Large intestine (tissue), 3 donors: ENCODE results near the gene ARAP1. TPM values are rescaled to one million over a fixed set of nuclear protein-coding genes. Genes with fewer than 3 reads are reported as not detected.
A peak's percentile ranks its signal among the peaks of the same experiment; 100 is the strongest.

Experiments used
- DNase-seq, 2 donors: peaks; one replicate each; pipeline versions ENCODE4 v3.0.0 to v3.0.0-alpha.2; 2013
- H3K27ac ChIP-seq: one replicate; pipeline ENCODE4 v1.5.1; 2013; ENCODE audit warnings: low read length
- H3K27me3 ChIP-seq: 2 replicates; pipeline ENCODE4 v1.6.1; 2013; ENCODE audit warnings: low read length; ENCODE audit not compliant: control insufficient read depth, insufficient read depth
- H3K36me3 ChIP-seq: 2 replicates; pipeline ENCODE4 v1.6.1; 2013; ENCODE audit warnings: low read length; ENCODE audit not compliant: control insufficient read depth, insufficient read depth
- H3K4me1 ChIP-seq: one replicate; pipeline ENCODE4 v1.6.1; 2013; ENCODE audit warnings: low read length; ENCODE audit not compliant: control insufficient read depth, insufficient read depth
- H3K4me3 ChIP-seq: one replicate; pipeline ENCODE4 v1.5.1; 2013; ENCODE audit warnings: low read length
- H3K9me3 ChIP-seq: one replicate; pipeline ENCODE4 v1.6.1; 2013; ENCODE audit warnings: mild to moderate bottlenecking, low read depth, low read length, moderate library complexity; ENCODE audit not compliant: control insufficient read depth
- WGBS: methylation state at CpG from one replicate; pipeline ENCODE4 v1.1.5; 2013; ENCODE audit warnings: low lambda C conversion rate; ENCODE audit not compliant: insufficient coverage; 5-methylcytosine and 5-hydroxymethylcytosine counted together
- polyA plus RNA-seq: library from polyadenylated mRNA; unstranded; fragments of 120-200 nt; gene quantifications from one replicate; pipeline ENCODE4 v1.2.1, GENCODE V29; 2013

The ARAP1 gene
- polyA plus RNA-seq, 1 donor, result 69.1 TPM

DNA sequence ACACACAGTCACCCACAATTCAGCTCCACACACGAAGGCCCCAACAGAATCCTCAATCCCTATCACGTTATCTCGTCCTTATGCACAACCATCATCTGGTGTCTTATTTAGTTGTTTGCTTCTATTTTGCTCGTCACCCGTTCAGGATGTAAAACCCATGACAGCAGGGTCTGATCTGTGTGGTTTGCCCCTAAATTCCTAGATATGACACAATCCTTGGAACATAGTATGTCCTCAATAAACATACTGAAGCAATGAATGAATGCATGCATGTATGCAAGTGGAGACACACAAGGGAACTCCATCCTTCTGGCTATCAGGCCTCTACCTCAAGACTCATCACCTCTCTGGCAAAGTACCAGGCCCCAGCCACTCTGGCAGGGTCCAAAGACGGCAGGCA lies 21.5 kb upstream of the ARAP1 start:
- Histone ChIP-seq H3K4me3 (no peak overlapping the region), H3K36me3 (peaks cover 73% of the 10 kb centered on the region), H3K27me3 (no peaks in the 10 kb centered on the region), H3K27ac (peak overlapping the region; percentile 39), H3K9me3 (no peaks in the 10 kb centered on the region), H3K4me1 (peaks cover 82% of the 10 kb centered on the region)
- WGBS, result no CpG with 5 or more reads among the region's 6 CpGs
- no peak for DNase-seq

DNA sequence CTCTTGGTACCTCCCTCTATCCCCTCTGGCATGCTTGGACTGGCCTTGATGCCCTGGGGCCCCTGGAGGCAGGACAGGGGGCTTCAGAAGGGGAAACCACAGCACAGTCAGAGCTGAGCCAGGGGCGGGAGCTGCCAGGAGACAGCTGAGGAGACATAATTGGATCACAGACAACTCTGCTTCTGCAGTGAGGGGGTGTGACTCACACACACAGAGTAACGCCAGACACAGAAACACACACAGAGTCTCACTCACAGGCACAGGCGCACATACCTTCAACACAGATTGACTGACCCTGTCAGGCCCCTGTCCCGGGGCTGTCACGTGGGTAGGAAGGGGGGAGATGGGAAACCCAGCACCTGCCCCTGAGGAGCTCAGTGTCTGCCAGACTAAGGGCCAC lies 21.1 kb upstream of the ARAP1 start:
- H3K27ac ChIP-seq, result peak overlapping the region; percentile 39
- no CpG with 5 or more reads among the region's 5 CpGs for WGBS
- peaks cover 73% of the 10 kb centered on the region for H3K36me3 ChIP-seq
- no peak overlapping the region for H3K4me3 ChIP-seq
- peaks cover 82% of the 10 kb centered on the region for H3K4me1 ChIP-seq
- H3K9me3 ChIP-seq, result no peaks in the 10 kb centered on the region
- DNase-seq, result peak in 1 of 2 donors; percentile 60
- no peaks in the 10 kb centered on the region for H3K27me3 ChIP-seq

DNA sequence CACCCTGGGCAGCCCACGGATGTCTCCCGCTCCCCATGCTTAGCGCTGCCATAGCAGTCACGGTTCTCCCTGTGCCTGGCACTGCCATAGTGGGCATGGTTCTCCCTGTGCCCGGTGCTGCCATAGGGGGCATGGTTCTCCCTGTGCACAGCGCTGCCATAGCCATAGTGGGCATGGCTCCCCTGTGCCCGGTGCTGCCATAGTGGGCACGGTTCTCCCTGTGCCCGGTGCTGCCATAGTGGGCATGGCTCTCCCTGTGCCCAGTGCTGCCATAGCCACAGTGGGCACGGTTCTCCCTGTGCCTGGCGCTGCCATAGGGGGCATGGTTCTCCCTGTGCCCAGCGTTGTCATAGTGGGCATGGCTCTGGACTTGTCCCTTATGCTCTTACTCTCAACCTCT lies 19.9 kb upstream of the ARAP1 start:
- peak overlapping the region; percentile 28 for H3K27ac ChIP-seq
- no CpG with 5 or more reads among the region's 12 CpGs for WGBS

DNA sequence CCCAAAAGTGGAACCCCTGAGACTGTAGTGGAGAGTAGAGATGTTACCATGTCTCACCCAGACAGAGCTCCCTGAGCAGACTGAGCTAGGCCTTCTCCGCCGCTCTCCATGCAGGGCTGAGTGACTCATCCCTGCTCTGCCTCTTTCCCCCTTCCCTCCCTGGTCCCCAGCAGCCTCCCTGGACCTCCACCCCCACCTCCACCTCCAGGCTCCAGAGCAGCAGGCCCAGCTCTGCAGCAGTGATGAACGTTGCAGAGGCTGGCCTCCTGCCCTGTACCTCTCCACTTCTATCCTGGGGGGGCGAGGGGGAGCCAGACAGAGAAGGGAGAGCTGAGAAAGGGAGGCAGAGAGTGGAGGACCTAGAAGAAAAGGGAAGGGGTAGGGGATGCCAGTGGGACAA lies 19.3 kb upstream of the ARAP1 start:
- Histone ChIP-seq H3K27ac (no peak overlapping the region), H3K27me3 (no peaks in the 10 kb centered on the region), H3K4me1 (peaks cover 82% of the 10 kb centered on the region), H3K36me3 (peaks cover 75% of the 10 kb centered on the region), H3K4me3 (no peak overlapping the region), H3K9me3 (no peaks in the 10 kb centered on the region)
- WGBS, result no CpG with 5 or more reads among the region's 4 CpGs
- no peak for DNase-seq

More for the DNA sequence above, 19.9 kb upstream of the ARAP1 start:
- Histone ChIP-seq H3K9me3 (no peaks in the 10 kb centered on the region), H3K36me3 (peaks cover 75% of the 10 kb centered on the region), H3K4me1 (peaks cover 82% of the 10 kb centered on the region), H3K4me3 (no peak overlapping the region), H3K27me3 (no peaks in the 10 kb centered on the region)
- no peak for DNase-seq

DNA sequence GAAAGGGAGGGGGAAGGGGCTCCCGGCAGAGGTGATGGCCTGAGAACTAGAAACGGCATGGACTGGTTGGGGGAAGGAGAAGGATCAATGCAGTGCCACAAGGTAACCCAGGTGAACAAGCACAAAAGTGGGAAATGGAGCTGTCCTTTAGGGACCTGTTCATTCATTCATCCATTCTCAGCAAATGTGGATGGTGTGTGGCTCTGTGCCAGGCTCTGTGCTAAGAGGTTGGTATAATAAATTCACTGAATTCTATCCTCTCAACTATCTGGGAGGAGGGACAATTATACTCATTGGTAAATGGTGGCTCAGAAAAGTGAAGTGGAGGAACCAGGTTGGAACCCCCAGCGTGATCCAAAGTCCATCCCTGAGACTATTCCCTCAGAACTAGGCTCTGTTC lies 18.6 kb upstream of the ARAP1 start:
- no peak for DNase-seq
- Histone ChIP-seq H3K36me3 (peaks cover 71% of the 10 kb centered on the region), H3K4me3 (no peak overlapping the region), H3K27ac (no peak overlapping the region), H3K4me1 (peaks cover 82% of the 10 kb centered on the region), H3K9me3 (no peaks in the 10 kb centered on the region), H3K27me3 (no peaks in the 10 kb centered on the region)
- no CpG with 5 or more reads among the region's 3 CpGs for WGBS

DNA sequence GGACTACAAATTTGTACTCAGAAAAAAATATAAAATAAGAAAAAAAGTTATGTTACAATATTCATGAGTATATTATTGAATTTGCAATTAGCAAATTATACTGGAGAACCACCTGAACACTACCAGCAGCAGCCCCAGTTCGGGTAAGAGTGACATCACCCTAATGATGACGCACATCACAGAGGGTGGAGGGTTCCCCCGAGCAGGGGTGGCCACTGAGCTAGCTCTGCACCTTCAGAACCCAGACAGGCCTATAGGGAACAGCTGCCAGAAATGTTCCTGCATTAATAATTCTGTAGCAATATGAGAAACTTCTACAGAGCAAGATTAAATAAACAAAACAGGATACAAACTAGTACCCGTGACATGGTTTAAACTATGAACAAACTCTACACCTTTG lies 17.5 kb upstream of the ARAP1 start:
- H3K27ac ChIP-seq, result no peak overlapping the region
- no peak overlapping the region for H3K4me3 ChIP-seq
- no peaks in the 10 kb centered on the region for H3K27me3 ChIP-seq
- peaks cover 77% of the 10 kb centered on the region for H3K4me1 ChIP-seq
- no peaks in the 10 kb centered on the region for H3K9me3 ChIP-seq
- no CpG with 5 or more reads among the region's 4 CpGs for WGBS
- no peak for DNase-seq
- peaks cover 67% of the 10 kb centered on the region for H3K36me3 ChIP-seq

DNA sequence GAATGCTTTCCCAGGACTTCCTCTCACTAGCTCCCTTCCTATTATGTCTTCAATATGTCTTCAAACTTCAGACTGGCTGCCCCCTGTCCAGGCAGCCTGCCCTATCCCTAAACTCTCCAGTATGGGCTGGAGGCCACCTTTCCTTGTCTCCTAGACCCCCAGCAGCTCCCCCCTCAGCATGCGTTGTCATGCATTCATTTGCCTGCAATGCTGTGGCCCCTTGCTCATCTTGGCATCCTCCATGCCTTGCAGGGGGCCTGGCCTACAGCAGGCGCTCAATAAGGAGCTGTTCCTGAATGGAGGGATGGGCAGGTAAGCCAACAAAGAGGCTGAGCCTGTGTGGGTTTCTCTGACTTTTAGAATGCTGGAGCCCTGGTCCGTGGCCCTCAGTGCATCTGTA lies 16.4 kb upstream of the ARAP1 start:
- no peak for DNase-seq
- Histone ChIP-seq H3K9me3 (no peaks in the 10 kb centered on the region), H3K27ac (no peak overlapping the region), H3K4me1 (peaks cover 77% of the 10 kb centered on the region), H3K36me3 (peaks cover 61% of the 10 kb centered on the region), H3K4me3 (no peak overlapping the region), H3K27me3 (no peaks in the 10 kb centered on the region)
- WGBS, result no CpG with 5 or more reads among the region's 3 CpGs

DNA sequence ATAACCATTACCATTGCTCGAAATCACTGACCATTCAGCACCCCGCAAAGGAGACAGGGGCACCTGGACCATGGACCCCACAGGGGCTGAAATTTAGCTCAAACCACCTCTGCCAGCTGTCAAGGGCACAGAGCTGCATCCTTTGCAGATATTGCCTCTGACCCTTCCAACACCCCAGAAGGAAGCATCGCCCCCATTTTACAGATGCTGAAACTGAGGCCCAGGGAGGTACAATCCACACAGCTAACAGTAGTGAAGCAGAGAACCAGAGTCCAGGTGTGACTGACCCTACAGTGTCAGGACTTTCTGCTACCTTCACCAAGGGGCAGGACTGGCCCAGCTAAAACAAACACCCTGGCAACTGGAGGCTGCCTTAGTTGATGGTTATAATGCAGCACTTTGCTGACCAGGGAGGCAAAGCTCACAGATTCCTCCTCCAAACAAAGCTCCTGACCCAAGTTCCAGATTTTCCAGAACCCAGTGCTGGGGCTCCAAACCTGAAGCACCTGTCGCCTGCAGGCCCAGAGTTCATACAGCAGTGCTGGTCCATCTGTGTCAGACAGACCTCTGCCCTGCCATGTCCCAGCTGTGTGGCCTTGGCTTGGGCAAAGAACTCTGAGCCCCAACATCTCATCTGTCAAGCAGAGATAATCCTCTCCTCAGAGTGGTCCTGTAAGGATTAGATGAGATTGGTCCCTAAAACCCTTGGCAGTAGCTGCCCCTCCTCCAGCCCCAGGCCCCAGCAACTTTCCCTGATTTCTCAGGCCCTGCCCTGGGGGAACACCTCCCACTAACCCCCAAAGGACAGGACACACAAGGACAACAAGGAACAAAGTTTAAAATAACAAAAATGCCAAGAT lies 15.2 kb upstream of the ARAP1 start:
- H3K27me3 ChIP-seq, result no peaks in the 10 kb centered on the region
- H3K9me3 ChIP-seq, result no peaks in the 10 kb centered on the region
- peaks cover 76% of the 10 kb centered on the region for H3K4me1 ChIP-seq
- H3K27ac ChIP-seq, result peak overlapping the region; percentile 23
- no peak overlapping the region for H3K4me3 ChIP-seq
- DNase-seq, result no peak
- no CpG with 5 or more reads among the region's 4 CpGs for WGBS
- peaks cover 59% of the 10 kb centered on the region for H3K36me3 ChIP-seq

DNA sequence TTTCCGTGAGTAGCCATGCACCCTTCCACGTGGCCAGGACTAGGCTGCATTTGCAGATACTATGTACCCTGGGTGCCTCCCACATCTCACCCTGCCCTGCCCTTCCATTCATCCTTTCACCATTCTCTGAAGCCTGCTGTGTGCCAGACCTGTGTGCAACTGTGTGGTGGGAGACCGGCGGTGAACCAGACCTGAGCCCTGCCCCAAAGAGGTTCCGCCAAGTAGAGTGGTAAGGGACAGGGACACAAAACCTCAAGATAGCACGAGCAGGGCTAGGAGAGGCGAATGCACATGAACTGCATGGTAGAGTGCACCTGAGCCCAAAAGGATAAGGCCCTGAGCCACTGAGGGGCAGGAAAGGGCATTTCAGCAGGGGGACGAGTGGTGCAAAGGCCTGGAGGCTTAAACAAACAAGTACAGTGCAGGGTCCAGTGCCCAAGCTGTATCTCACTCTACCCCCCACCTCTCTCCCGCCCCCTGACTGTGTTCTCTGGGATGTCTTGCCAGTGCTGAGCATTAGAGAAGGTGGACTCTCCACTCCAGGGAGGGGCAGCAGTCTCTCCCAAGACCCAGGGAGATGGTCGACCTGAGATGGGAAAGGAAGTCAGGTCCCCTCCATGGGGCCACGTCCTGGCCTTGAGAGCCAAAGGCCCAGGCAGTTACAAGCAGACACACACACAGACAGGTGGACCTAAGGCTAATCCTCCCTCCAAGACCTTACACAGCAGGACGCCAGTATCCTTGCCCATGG lies 14.1 kb upstream of the ARAP1 start:
- Histone ChIP-seq H3K9me3 (no peaks in the 10 kb centered on the region), H3K4me1 (peaks cover 66% of the 10 kb centered on the region)
- DNase-seq, result no peak

DNA sequence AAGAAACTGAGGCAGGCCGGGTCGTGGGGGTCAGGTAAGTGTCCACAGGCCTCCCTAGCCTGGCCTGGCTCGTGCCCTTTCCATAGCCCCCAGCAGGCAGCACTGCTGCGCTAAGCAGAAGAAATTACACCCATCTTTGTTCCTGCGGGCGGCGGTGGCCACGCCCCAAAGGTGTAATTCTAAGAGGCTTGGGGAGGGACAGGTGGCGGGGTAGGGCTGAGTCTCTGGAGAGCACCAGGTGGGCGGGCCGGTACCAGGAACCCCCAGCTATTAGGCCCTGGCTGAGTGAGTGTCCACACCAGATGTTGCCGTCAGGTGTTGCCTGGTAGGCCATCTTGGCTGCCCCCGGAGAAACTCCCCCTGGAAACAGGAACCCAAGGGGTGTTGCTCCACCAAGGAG lies 12.3 kb upstream of the ARAP1 start:
- Histone ChIP-seq H3K36me3 (peaks cover 47% of the 10 kb centered on the region), H3K9me3 (no peaks in the 10 kb centered on the region), H3K4me3 (no peak overlapping the region), H3K27me3 (no peaks in the 10 kb centered on the region), H3K27ac (peak overlapping the region; percentile 66), H3K4me1 (peaks cover 60% of the 10 kb centered on the region)
- DNase-seq, result peak; percentile 73 to 90
- WGBS, result no CpG with 5 or more reads among the region's 13 CpGs

More for the DNA sequence above, 14.1 kb upstream of the ARAP1 start:
- peaks cover 52% of the 10 kb centered on the region for H3K36me3 ChIP-seq
- no CpG with 5 or more reads among the region's 12 CpGs for WGBS
- H3K27me3 ChIP-seq, result no peaks in the 10 kb centered on the region
- H3K4me3 ChIP-seq, result no peak overlapping the region
- peak overlapping the region; percentile 39 for H3K27ac ChIP-seq
